Fibroblast of lung (primary cell): Measurements from ENCODE around the gene TIMM29. TPM values are rescaled to one million over a fixed set of nuclear protein-coding genes. Genes with fewer than 3 reads are reported as not detected.
A peak's percentile ranks its signal among the peaks of the same experiment; 100 is the strongest.

Experiments
- DNase-seq, 2 donors: peaks; one replicate each; pipeline versions ENCODE4 v3.0.0 to v3.0.0-alpha.2; 2010; ENCODE audit warnings: low read depth in 2 of 2
- H2AFZ ChIP-seq: 2 replicates; pipeline ENCODE4 v1.5.1; 2012; ENCODE audit warnings: low read length, control low read depth, inconsistent platforms
- H3K27ac ChIP-seq: 2 replicates; pipeline ENCODE4 v1.5.1; 2011; ENCODE audit warnings: low read length, control low read depth; ENCODE audit not compliant: insufficient read depth
- H3K27me3 ChIP-seq: 2 replicates; pipeline ENCODE4 v1.5.1; 2011; ENCODE audit warnings: mild to moderate bottlenecking, low read length; ENCODE audit not compliant: control insufficient read depth, insufficient read depth
- H3K36me3 ChIP-seq: 2 replicates; pipeline ENCODE4 v1.5.1; 2011; ENCODE audit warnings: low read length; ENCODE audit not compliant: control insufficient read depth, insufficient read depth
- H3K4me1 ChIP-seq: 2 replicates; pipeline ENCODE4 v1.5.1; 2011; ENCODE audit warnings: low read length; ENCODE audit not compliant: control insufficient read depth, insufficient read depth; ENCODE audit errors: extremely low read depth
- H3K4me2 ChIP-seq: 2 replicates; pipeline ENCODE4 v1.5.1; 2011; ENCODE audit warnings: low read length, control low read depth; ENCODE audit not compliant: insufficient read depth; ENCODE audit errors: extremely low read depth
- H3K4me3 ChIP-seq, 4 experiments: fragments of 200-600 bp in 1 of 4; sonication (generic) in 1 of 4; replicated peaks in 1 of 4; 2 replicates each; pipeline ENCODE4 v1.5.1; 2011 to 2016; ENCODE audit warnings: low read length in 4 of 4, low read depth in 3 of 4, mild to moderate bottlenecking in 3 of 4, control low read depth in 2 of 4, inconsistent platforms in 1 of 4, mixed read lengths in 1 of 4; ENCODE audit not compliant: insufficient read depth in 1 of 4; ENCODE audit errors: control extremely low read depth in 1 of 4
- H3K79me2 ChIP-seq: 2 replicates; pipeline ENCODE4 v1.5.1; 2012; ENCODE audit warnings: mild to moderate bottlenecking, low read length, inconsistent platforms; ENCODE audit not compliant: control insufficient read depth, insufficient read depth
- H3K9ac ChIP-seq: 2 replicates; pipeline ENCODE4 v1.5.1; 2011; ENCODE audit warnings: mild to moderate bottlenecking, low read length, control low read depth; ENCODE audit not compliant: insufficient read depth
- H3K9me3 ChIP-seq: 2 replicates; pipeline ENCODE4 v1.5.1; 2012; ENCODE audit warnings: low read depth, low read length; ENCODE audit not compliant: control insufficient read depth, insufficient read depth
- H4K20me1 ChIP-seq: 2 replicates; pipeline ENCODE4 v1.5.1; 2011; ENCODE audit warnings: low read length; ENCODE audit not compliant: control insufficient read depth, insufficient read depth; ENCODE audit errors: extremely low read depth
- EZH2 ChIP-seq: IDR thresholded peaks from 2 replicates; pipeline ENCODE4 v1.5.1; 2012; ENCODE audit warnings: low read length, control low read depth, mild to moderate bottlenecking; ENCODE audit errors: missing control alignments
- polyA plus RNA-seq, 2 donors: library from polyadenylated mRNA; depleted of rRNA in 1 of 2; stranded (reverse) in 1 of 2; unstranded in 1 of 2; fragments of >200 nt; gene quantifications; 2 replicates each; pipeline ENCODE4 v1.2.1, GENCODE V29; 2011 to 2012; ENCODE audit warnings: missing spikeins in 1 of 2
- total RNA-seq: library from RNA; depleted of rRNA; stranded (reverse); fragments of >200 nt; gene quantifications from 2 replicates; pipeline ENCODE4 v1.2.1, GENCODE V29; 2014
- TF ChIP-seq, protein P1 (sequence below), 2 donors: IDR thresholded peaks in 1 of 2; conservative IDR thresholded peaks in 1 of 2; 1 replicate in 1 of 2; 2 replicates in 1 of 2; pipeline ENCODE4 v1.5.1; 2011 to 2012; ENCODE audit warnings: low read length in 2 of 2, control low read depth in 1 of 2, inconsistent platforms in 1 of 2, low read depth in 1 of 2, mild to moderate bottlenecking in 1 of 2

The TIMM29 gene
- total and polyA plus RNA-seq, 2 donors (not counting 1 experiment from before 2014, with no cell fraction given): 7.0 to 29.2 TPM

DNA sequence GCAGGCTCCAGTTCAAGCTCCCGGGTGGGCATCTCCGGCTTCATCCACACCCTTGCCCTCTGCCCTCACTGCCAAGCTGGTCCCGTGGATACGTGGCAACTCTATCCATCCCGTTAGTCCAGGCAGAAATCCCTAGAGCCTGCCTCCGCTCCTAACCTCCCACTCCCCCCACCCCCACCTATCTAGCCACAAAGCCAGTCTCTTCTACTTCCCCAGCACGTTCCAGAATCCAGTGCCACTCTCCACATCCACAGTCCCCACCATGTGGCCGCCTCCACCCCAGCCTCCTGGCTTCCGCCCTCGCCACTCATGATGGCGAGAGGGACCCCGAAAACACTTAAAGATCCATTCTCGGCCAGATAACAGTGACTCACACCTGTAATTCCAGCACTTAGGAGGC lies 4.0 kb upstream of the TIMM29 start:
- Histone ChIP-seq H3K27ac (no peak overlapping the region), H3K36me3 (peaks cover 20% of the 10 kb centered on the region), H3K4me1 (peaks cover 2% of the 10 kb centered on the region), H3K9ac (no peak overlapping the region), H3K27me3 (no peaks in the 10 kb centered on the region), H3K79me2 (peaks cover 19% of the 10 kb centered on the region), H2AFZ (no peak overlapping the region), H4K20me1 (no peaks in the 10 kb centered on the region), H3K4me3 (no peak overlapping the region), H3K9me3 (no peaks in the 10 kb centered on the region), H3K4me2 (no peak overlapping the region)
- TF ChIP-seq EZH2: no peak
- TF ChIP-seq, protein P1, sequence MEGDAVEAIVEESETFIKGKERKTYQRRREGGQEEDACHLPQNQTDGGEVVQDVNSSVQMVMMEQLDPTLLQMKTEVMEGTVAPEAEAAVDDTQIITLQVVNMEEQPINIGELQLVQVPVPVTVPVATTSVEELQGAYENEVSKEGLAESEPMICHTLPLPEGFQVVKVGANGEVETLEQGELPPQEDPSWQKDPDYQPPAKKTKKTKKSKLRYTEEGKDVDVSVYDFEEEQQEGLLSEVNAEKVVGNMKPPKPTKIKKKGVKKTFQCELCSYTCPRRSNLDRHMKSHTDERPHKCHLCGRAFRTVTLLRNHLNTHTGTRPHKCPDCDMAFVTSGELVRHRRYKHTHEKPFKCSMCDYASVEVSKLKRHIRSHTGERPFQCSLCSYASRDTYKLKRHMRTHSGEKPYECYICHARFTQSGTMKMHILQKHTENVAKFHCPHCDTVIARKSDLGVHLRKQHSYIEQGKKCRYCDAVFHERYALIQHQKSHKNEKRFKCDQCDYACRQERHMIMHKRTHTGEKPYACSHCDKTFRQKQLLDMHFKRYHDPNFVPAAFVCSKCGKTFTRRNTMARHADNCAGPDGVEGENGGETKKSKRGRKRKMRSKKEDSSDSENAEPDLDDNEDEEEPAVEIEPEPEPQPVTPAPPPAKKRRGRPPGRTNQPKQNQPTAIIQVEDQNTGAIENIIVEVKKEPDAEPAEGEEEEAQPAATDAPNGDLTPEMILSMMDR (conservative IDR thresholded peaks at IDR 0.05 in 1 of 2, IDR thresholded peaks at IDR 0.05 in 1 of 2; ENCODE audit: low read depth in 1 of 2, low read length in 2 of 2): no peak
- DNase-seq: no peak

GRCh38 chr19:10927730-10928562 lies 665 bp upstream of the TIMM29 start:
- H4K20me1 ChIP-seq: no peaks in the 10 kb centered on the region
- H3K27me3 ChIP-seq: no peaks in the 10 kb centered on the region
- no peak for TF ChIP-seq EZH2
- TF ChIP-seq, protein P1 (conservative IDR thresholded peaks at IDR 0.05 in 1 of 2, IDR thresholded peaks at IDR 0.05 in 1 of 2; ENCODE audit: low read depth in 1 of 2, low read length in 2 of 2): no peak
- peak overlapping the region; percentile 71 to 90 (median 80) for H3K4me3 ChIP-seq
- H3K4me2 ChIP-seq: peak overlapping the region; percentile 86
- peaks cover 13% of the 10 kb centered on the region for H3K36me3 ChIP-seq
- peak overlapping the region; percentile 53 for H2AFZ ChIP-seq
- peak overlapping the region; percentile 69 for H3K27ac ChIP-seq
- DNase-seq: peak in 1 of 2 donors; percentile 15
- peak overlapping the region; percentile 85 for H3K9ac ChIP-seq
- peaks cover 5% of the 10 kb centered on the region for H3K4me1 ChIP-seq
- peaks cover 35% of the 10 kb centered on the region for H3K79me2 ChIP-seq
- no peaks in the 10 kb centered on the region for H3K9me3 ChIP-seq

DNA sequence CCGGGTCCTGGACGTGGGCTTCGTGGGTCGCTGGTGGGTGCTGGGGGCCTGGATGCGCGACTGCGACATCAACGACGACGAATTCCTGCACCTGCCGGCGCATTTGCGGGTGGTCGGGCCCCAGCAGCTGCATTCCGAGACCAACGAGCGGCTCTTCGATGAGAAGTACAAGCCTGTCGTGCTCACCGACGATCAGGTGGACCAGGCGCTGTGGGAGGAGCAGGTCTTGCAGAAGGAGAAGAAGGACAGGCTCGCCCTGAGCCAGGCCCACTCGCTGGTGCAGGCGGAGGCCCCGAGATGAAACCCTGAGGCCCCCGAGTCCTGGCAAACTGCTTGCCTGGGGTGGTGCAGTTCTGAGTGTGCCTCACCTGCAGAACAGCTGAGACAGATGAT lies 787 bp downstream of the TIMM29 start:
- H3K9me3 ChIP-seq: no peaks in the 10 kb centered on the region
- no peak for TF ChIP-seq EZH2
- TF ChIP-seq, protein P1 (conservative IDR thresholded peaks at IDR 0.05 in 1 of 2, IDR thresholded peaks at IDR 0.05 in 1 of 2; ENCODE audit: low read depth in 1 of 2, low read length in 2 of 2): no peak
- peak overlapping the region; percentile 85 for H3K9ac ChIP-seq
- peak overlapping the region; percentile 64 for H3K4me2 ChIP-seq
- H3K4me3 ChIP-seq: peak overlapping the region; percentile 65 to 90 (median 80)
- no peak overlapping the region for H3K27ac ChIP-seq
- no peaks in the 10 kb centered on the region for H3K27me3 ChIP-seq
- H4K20me1 ChIP-seq: no peaks in the 10 kb centered on the region
- peaks cover 1% of the 10 kb centered on the region for H3K36me3 ChIP-seq
- peaks cover 5% of the 10 kb centered on the region for H3K4me1 ChIP-seq
- no peak for DNase-seq
- peaks cover 35% of the 10 kb centered on the region for H3K79me2 ChIP-seq
- no peak overlapping the region for H2AFZ ChIP-seq
